Measurements from ENCODE around the gene KRTAP12-3.
"Not testable (repeated sequence)": the region's sequence is repeated elsewhere in the genome, so short reads cannot be mapped to it uniquely, and the experiment has no call there.

The KRTAP12-3 gene

GRCh38 chr21:44627831-44628233 lies 29.9 kb upstream of the KRTAP12-3 start:
- not testable (repeated sequence) for DNase-seq

- DNase-seq = no peak
Measured at GRCh38 chr21:44628707-44629391, 28.9 kb upstream of the KRTAP12-3 start.

GRCh38 chr21:44630440-44630839 lies 27.3 kb upstream of the KRTAP12-3 start:
- no peak for DNase-seq

GRCh38 chr21:44632067-44632466 lies 25.7 kb upstream of the KRTAP12-3 start:
- no peak for DNase-seq

- DNase-seq = no peak
Measured at GRCh38 chr21:44636209-44637017, 21.3 kb upstream of the KRTAP12-3 start.

GRCh38 chr21:44637018-44637850 lies 20.5 kb upstream of the KRTAP12-3 start, which contains the start of gene KRTAP10-10:
TSS of gene KRTAP10-10 (plus strand) at chr21:44637356. CDS start at chr21:44637418, 62 bp downstream.
- no peak for DNase-seq

- DNase-seq = not testable (repeated sequence)
Measured at GRCh38 chr21:44637851-44638348, 19.8 kb upstream of the KRTAP12-3 start.

GRCh38 chr21:44638506-44639330 lies 19.0 kb upstream of the KRTAP12-3 start:
- DNase-seq = not testable (repeated sequence)

- DNase-seq = no peak
Measured at GRCh38 chr21:44639331-44639655, 18.4 kb upstream of the KRTAP12-3 start.

- DNase-seq = no peak
Measured at GRCh38 chr21:44640761-44641160, 17.0 kb upstream of the KRTAP12-3 start.

GRCh38 chr21:44643741-44644310 lies 13.9 kb upstream of the KRTAP12-3 start:
- DNase-seq = no peak

GRCh38 chr21:44644878-44645277 lies 12.9 kb upstream of the KRTAP12-3 start:
- DNase-seq = no peak

GRCh38 chr21:44646366-44647221 lies 11.1 kb upstream of the KRTAP12-3 start, which contains the start of gene KRTAP10-11:
TSS of gene KRTAP10-11 (plus strand) at chr21:44646414. CDS start at chr21:44646459, 45 bp downstream.
- not testable (repeated sequence) for DNase-seq

- no peak for DNase-seq
Measured at GRCh38 chr21:44647222-44647552, 10.5 kb upstream of the KRTAP12-3 start.

- DNase-seq = no peak
Measured at GRCh38 chr21:44648557-44649311, 9.0 kb upstream of the KRTAP12-3 start.

GRCh38 chr21:44649521-44650100 lies 8.1 kb upstream of the KRTAP12-3 start:
- DNase-seq = no peak

GRCh38 chr21:44650265-44650972 lies 7.3 kb upstream of the KRTAP12-3 start:
- no peak for DNase-seq

GRCh38 chr21:44650973-44651675 lies 6.6 kb upstream of the KRTAP12-3 start:
- no peak for DNase-seq

All from suppressor macrophage (primary cell).